Measurements from ENCODE around the gene CUEDC1. TPM values are rescaled to one million over a fixed set of nuclear protein-coding genes. Genes with fewer than 3 reads are reported as not detected.

Gene CUEDC1
- total and polyA plus RNA-seq, 2 of the 13 experiments (the other 11 are each of a cell fraction or from before 2014, with no cell fraction given) = 7.4 to 12.9 TPM

GRCh38 chr17:57892820-57893595 lies 62.2 kb downstream of the CUEDC1 start (continued):
- 0 out of 2 replicates have a peak, but pooled peaks have one; percentile 4 for TF ChIP-seq EEA1 (CRISPR knock-in tag; IDR thresholded peaks at IDR 0.05; ENCODE audit: borderline replicate concordance)
- no peak for TF ChIP-seq ZMAT5 (CRISPR knock-in tag; IDR thresholded peaks at IDR 0.05; ENCODE audit: borderline replicate concordance, low read depth)
- no peak for TF ChIP-seq ZBTB33 (CRISPR knock-in tag; IDR thresholded peaks at IDR 0.05)
- no peak for TF ChIP-seq IKZF1 (IDR thresholded peaks at IDR 0.05)
- TF ChIP-seq TAF1 (CRISPR knock-in tag; IDR thresholded peaks at IDR 0.05) = peak; percentile 54
- TF ChIP-seq PRMT3 (CRISPR knock-in tag; IDR thresholded peaks at IDR 0.05; ENCODE audit: borderline replicate concordance, low read depth) = no peak
- TF ChIP-seq KAT7 (CRISPR knock-in tag; IDR thresholded peaks at IDR 0.05; ENCODE audit: borderline replicate concordance) = peak; percentile 53; the same call in 1 of the 2 replicates
- no peak; the same call in 1 of the 2 replicates for TF ChIP-seq ZBTB38 (CRISPR knock-in tag; IDR thresholded peaks at IDR 0.05)
- TF ChIP-seq ZKSCAN8 (CRISPR knock-in tag; IDR thresholded peaks at IDR 0.05; ENCODE audit: borderline replicate concordance) = no peak
- TF ChIP-seq ZSCAN5A (CRISPR knock-in tag; IDR thresholded peaks at IDR 0.05; ENCODE audit: borderline replicate concordance) = peak; percentile 58; the same call in 1 of the 2 replicates
- TF ChIP-seq YY1 (IDR thresholded peaks at IDR 0.05; ENCODE audit: insufficient read depth, insufficient replicate concordance, low read depth, low read length) = peak; percentile 70
- TF ChIP-seq ZBTB1 (CRISPR knock-in tag; IDR thresholded peaks at IDR 0.05; ENCODE audit: borderline replicate concordance) = no peak
- no peak for TF ChIP-seq PAF1 (CRISPR knock-in tag; IDR thresholded peaks at IDR 0.05)
- no peak for TF ChIP-seq ATRX (CRISPR knock-in tag; IDR thresholded peaks at IDR 0.05; ENCODE audit: borderline replicate concordance)
- TF ChIP-seq ZBTB44 (CRISPR knock-in tag; IDR thresholded peaks at IDR 0.05) = no peak
- peak; percentile 22; the same call in 1 of the 2 replicates for TF ChIP-seq ERF (CRISPR knock-in tag; IDR thresholded peaks at IDR 0.05)
- TF ChIP-seq ZBTB21 (CRISPR knock-in tag; IDR thresholded peaks at IDR 0.05) = no peak
- 0 out of 2 replicates have a peak, but pooled peaks have one; percentile 36 for TF ChIP-seq ZNF710 (CRISPR knock-in tag; IDR thresholded peaks at IDR 0.05; ENCODE audit: borderline replicate concordance)
- TF ChIP-seq HINFP (CRISPR knock-in tag; IDR thresholded peaks at IDR 0.05; ENCODE audit: low read depth) = peak; percentile 63; the same call in 1 of the 2 replicates

Measured in HepG2 (cell line).